Fibroblast of skin of left biceps (primary cell): Measurements from ENCODE around the gene TCAF1.
"Not testable (repeated sequence)": the region's sequence is repeated elsewhere in the genome, so short reads cannot be mapped to it uniquely, and the experiment has no call there.

ENCODE experiments used
- DNase-seq, 2 experiments: peaks; one replicate each; pipeline ENCODE4 v3.0.0-alpha.2; 2013; ENCODE audit warnings: low read depth in 2 of 2

The TCAF1 gene

GRCh38 chr7:143855443-143855842 is 46.5 kb downstream of the TCAF1 start:
- not testable (repeated sequence) for DNase-seq

GRCh38 chr7:143850682-143851081 is 51.3 kb downstream of the TCAF1 start:
- no peak for DNase-seq

GRCh38 chr7:143849785-143850479 is 52.0 kb downstream of the TCAF1 start:
- no peak for DNase-seq

- DNase-seq = no peak
These were observed 53.8 kb downstream of the TCAF1 start for GRCh38 chr7:143848192-143848591.

GRCh38 chr7:143846692-143847091 is 55.3 kb downstream of the TCAF1 start:
- DNase-seq = no peak

GRCh38 chr7:143841696-143842095 is 60.3 kb downstream of the TCAF1 start:
- DNase-seq = not testable (repeated sequence)

GRCh38 chr7:143840062-143840461 is 61.9 kb downstream of the TCAF1 start:
- not testable (repeated sequence) for DNase-seq

GRCh38 chr7:143837223-143837622 is 64.8 kb downstream of the TCAF1 start:
- DNase-seq = not testable (repeated sequence)

GRCh38 chr7:143836622-143837021 is 65.4 kb downstream of the TCAF1 start:
- DNase-seq = not testable (repeated sequence)

- DNase-seq = not testable (repeated sequence)
These were observed 65.9 kb downstream of the TCAF1 start for GRCh38 chr7:143836088-143836487.

- not testable (repeated sequence) for DNase-seq
These were observed 75.4 kb downstream of the TCAF1 start for GRCh38 chr7:143826578-143826977.

- not testable (repeated sequence) for DNase-seq
These were observed 77.5 kb downstream of the TCAF1 start for GRCh38 chr7:143824295-143825135.

GRCh38 chr7:143823634-143824294 is 78.2 kb downstream of the TCAF1 start:
- not testable (repeated sequence) for DNase-seq

GRCh38 chr7:143821392-143822277 is 80.3 kb downstream of the TCAF1 start:
- DNase-seq = not testable (repeated sequence)

- DNase-seq = not testable (repeated sequence)
These were observed 84.1 kb downstream of the TCAF1 start for GRCh38 chr7:143817873-143818272.

- DNase-seq = not testable (repeated sequence)
These were observed 85.4 kb downstream of the TCAF1 start for GRCh38 chr7:143816471-143817133.

- DNase-seq = not testable (repeated sequence)
These were observed 91.3 kb downstream of the TCAF1 start for GRCh38 chr7:143810639-143811038.

GRCh38 chr7:143806664-143807071 is 95.3 kb downstream of the TCAF1 start:
- not testable (repeated sequence) for DNase-seq
